Tibial artery (tissue), 4 donors: ENCODE results near the gene ZNRF3.
A peak's percentile ranks its signal among the peaks of the same experiment; 100 is the strongest.

Experiments
- DNase-seq, 2 donors: peaks; one replicate each; pipeline ENCODE4 v3.0.0-alpha.2; 2019
- H3K27ac ChIP-seq, 2 donors: fragments of 200-600 bp; sonication (generic) in 1 of 2; 1 replicate in 1 of 2; 2 replicates in 1 of 2; pipeline ENCODE4 v1.5.1; 2018 to 2019; ENCODE audit warnings: mild to moderate bottlenecking in 1 of 2
- H3K27me3 ChIP-seq, 2 donors: fragments of 200-600 bp; sonication (generic) in 1 of 2; one replicate each; pipeline versions ENCODE4 v1.5.1 to v1.6.0; 2016 to 2019
- H3K36me3 ChIP-seq, 3 donors: fragments of 200-600 bp; sonication (generic) in 2 of 3; one replicate each; pipeline ENCODE4 v1.5.1; 2016 to 2019; ENCODE audit warnings: mild to moderate bottlenecking in 2 of 3
- H3K4me1 ChIP-seq, 4 donors: fragments of 200-600 bp; sonication (generic) in 2 of 4; 1 replicate in 3 of 4; 2 replicates in 1 of 4; pipeline ENCODE4 v1.5.1; 2016 to 2019
- H3K4me3 ChIP-seq, 2 donors: fragments of 200-600 bp; sonication (generic) in 1 of 2; 1 replicate in 1 of 2; 2 replicates in 1 of 2; pipeline ENCODE4 v1.5.1; 2018 to 2019; ENCODE audit warnings: mild to moderate bottlenecking in 2 of 2
- H3K9me3 ChIP-seq, 3 donors: fragments of 200-600 bp; sonication (generic) in 1 of 3; one replicate each; pipeline ENCODE4 v1.5.1; 2016 to 2019
- intact Hi-C: fragments of 100-400 bp; cut with DNase I; formaldehyde crosslinking; loops from one replicate; pipeline ENCODE4 v1.15.0; 2023; ENCODE audit warnings: low total_unique reads
- TF ChIP-seq, protein P1 (sequence below), 2 experiments: fragments of 200-600 bp in 1 of 2; fragments of 450-650 bp in 1 of 2; IDR thresholded peaks; one replicate each; pipeline ENCODE4 v1.5.1; 2017 to 2019; ENCODE audit warnings: antibody characterized with exemption in 2 of 2, mild to moderate bottlenecking in 1 of 2, moderate library complexity in 1 of 2

Gene ZNRF3

DNA sequence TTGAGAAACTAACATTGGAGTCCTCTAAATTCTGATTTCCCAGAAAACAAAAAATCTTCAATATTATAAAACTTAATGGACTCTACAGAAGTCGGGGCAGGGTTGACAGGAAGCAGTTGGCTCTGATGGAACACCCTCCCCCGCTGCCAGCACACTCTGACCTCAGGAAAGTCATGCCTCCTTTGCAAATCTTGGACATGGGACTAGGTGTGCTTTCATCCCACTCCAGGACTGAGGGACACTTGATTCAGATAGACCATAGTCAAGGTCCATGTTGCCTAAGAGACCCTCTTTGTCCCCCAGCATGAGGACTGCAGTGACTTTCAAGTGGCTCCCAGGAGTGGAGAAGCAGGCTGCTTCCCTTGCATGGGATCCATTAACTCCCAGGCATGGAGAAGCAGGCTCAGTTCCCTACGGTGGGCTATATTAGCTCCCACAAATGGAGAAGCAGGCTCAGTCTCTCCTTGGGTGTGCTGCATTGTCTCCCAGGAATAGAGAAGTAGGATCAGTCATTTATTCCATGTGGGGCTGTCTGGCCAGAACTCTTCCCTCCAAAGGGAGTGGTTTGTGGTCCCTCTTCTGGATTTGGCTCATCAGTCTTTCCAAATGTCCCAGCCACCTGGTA lies 139.9 kb downstream of the ZNRF3 start:
- H3K4me1 ChIP-seq, result no peaks in the 10 kb centered on the region
- H3K27me3 ChIP-seq, result no peaks in the 10 kb centered on the region
- no peak overlapping the region for H3K27ac ChIP-seq
- H3K36me3 ChIP-seq, result no peaks in the 10 kb centered on the region
- intact Hi-C loops, result no loop called here
- TF ChIP-seq, protein P1, sequence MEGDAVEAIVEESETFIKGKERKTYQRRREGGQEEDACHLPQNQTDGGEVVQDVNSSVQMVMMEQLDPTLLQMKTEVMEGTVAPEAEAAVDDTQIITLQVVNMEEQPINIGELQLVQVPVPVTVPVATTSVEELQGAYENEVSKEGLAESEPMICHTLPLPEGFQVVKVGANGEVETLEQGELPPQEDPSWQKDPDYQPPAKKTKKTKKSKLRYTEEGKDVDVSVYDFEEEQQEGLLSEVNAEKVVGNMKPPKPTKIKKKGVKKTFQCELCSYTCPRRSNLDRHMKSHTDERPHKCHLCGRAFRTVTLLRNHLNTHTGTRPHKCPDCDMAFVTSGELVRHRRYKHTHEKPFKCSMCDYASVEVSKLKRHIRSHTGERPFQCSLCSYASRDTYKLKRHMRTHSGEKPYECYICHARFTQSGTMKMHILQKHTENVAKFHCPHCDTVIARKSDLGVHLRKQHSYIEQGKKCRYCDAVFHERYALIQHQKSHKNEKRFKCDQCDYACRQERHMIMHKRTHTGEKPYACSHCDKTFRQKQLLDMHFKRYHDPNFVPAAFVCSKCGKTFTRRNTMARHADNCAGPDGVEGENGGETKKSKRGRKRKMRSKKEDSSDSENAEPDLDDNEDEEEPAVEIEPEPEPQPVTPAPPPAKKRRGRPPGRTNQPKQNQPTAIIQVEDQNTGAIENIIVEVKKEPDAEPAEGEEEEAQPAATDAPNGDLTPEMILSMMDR (IDR thresholded peaks at IDR 0.05), result no peak
- DNase-seq, result no peak
- no peak overlapping the region for H3K4me3 ChIP-seq
- no peaks in the 10 kb centered on the region for H3K9me3 ChIP-seq

DNA sequence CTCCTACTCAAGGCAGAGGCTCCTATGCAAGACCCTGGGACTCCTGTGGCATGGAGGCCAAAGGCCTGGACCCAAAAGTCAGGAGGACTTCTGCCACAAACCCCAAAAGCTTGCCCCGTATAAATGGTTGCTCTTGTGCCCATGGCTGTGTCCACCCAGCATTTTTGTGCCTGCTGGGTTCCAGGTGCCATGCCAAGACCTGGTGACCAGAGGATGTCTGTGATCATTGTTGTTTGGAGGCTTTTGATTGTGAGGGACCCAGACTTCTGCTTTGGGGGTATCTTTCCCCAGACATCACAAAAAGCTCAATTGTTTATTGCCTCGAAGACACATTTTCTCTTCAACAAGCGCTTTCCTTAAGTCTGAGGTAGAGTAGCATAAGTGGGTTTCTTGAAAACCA lies 143.2 kb downstream of the ZNRF3 start:
- Histone ChIP-seq H3K4me1 (peaks cover 0 to 17% (median 13%) of the 10 kb centered on the region in 4 donors), H3K27ac (no peak overlapping the region), H3K4me3 (no peak overlapping the region), H3K27me3 (no peaks in the 10 kb centered on the region), H3K9me3 (no peaks in the 10 kb centered on the region), H3K36me3 (no peaks in the 10 kb centered on the region)
- intact Hi-C loops, result no loop called here
- TF ChIP-seq, protein P1 (IDR thresholded peaks at IDR 0.05), result no peak
- no peak for DNase-seq

DNA sequence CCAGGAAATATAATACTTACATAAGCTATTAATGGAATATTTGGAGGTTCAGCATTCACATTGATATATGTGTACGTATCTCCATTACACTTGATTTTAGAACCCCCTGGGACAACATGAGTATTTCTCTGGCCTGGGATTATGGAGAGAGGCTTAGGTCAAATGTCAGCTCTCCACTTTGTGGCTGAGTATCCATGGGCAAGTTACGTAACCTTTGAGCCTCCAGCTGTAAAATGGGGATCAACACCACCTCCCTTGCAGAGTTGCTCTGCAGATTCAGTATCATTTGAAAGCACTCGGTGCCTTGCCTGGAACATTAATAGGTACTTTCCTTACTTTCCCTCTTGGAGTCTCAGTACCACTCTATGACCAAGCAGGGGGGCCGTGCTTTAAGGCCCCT lies 145.1 kb downstream of the ZNRF3 start:
- Histone ChIP-seq H3K27ac (no peak overlapping the region), H3K4me3 (no peak overlapping the region), H3K9me3 (no peaks in the 10 kb centered on the region), H3K27me3 (no peaks in the 10 kb centered on the region), H3K36me3 (no peaks in the 10 kb centered on the region), H3K4me1 (peaks cover 0 to 36% (median 30%) of the 10 kb centered on the region in 4 donors)
- intact Hi-C loops, result no loop called here
- DNase-seq, result no peak
- TF ChIP-seq, protein P1 (IDR thresholded peaks at IDR 0.05), result no peak

DNA sequence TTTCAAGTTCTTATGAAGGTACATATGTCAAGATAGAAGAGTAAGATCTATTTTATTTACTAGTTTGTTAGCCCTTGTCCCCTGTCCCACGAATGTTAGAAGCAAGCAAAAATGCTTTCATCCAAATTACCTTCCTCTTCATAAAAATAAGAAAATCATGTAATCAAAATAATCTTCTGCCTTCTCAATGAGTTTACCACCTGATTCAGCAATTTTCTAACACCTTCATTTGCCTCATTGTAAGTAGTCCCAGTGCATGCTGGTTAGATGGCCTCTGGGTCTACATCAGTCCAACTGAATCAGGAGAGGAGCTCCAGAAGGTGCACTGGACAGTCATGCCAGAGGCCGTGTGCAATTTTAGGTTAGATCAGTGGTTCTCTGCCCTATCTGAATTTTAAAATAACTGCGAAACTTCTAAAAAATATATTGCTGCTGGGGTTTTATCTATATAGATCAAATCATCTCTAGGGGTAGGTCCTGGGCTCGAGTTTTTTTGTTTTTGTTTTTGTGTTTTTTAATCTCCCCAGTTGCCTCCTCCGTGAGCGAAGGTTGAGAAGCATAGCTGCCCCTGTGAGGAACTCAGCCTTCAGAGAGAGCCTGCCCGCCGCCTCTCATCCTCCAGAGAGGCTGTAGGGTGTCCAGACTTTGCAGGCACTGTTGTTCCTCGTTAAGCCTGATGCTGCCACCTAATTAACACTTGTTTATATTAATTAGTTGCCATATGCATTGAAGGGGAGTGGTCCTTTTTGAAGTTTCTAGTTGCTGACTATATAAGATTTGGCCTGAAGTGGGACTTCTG lies 146.0 kb downstream of the ZNRF3 start:
- TF ChIP-seq, protein P1 (IDR thresholded peaks at IDR 0.05), result no peak
- DNase-seq, result no peak
- Histone ChIP-seq H3K9me3 (no peaks in the 10 kb centered on the region), H3K4me1 (peaks cover 0 to 38% (median 30%) of the 10 kb centered on the region in 4 donors), H3K27ac (no peak overlapping the region), H3K4me3 (no peak overlapping the region), H3K36me3 (no peaks in the 10 kb centered on the region), H3K27me3 (no peaks in the 10 kb centered on the region)
- intact Hi-C loops, result no loop called here

DNA sequence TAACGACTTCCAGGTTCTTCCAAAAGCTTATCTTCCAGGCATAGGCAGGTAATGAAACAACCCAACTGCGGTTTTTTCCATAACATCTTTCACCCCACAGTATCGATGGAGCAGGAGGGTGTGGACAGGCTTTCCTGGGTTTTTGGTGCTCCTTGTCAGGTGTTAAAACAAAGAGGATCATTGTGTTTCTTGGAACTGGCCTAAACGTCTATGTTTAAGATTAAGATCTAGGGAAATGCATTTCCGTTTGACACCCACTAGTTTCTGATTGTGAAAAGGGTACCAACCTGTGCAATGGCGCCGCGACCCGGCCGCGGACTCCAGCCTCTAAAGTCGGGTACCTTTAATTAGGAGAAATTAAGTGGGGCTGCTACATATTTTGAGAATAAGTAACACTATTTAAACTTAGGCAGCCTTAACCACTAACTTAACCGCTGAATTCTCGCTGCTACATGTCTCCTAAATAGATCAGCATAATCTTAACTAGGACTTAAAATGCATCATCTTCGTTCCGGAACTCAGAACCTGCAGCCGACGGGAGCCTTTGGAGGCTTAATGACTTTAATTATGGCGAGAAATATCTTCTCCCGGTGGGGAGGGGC lies 146.7 kb downstream of the ZNRF3 start:
- peak overlapping the region; percentile 22 to 37 for H3K4me3 ChIP-seq
- no peaks in the 10 kb centered on the region for H3K27me3 ChIP-seq
- no peaks in the 10 kb centered on the region for H3K36me3 ChIP-seq
- TF ChIP-seq, protein P1 (IDR thresholded peaks at IDR 0.05), result no peak
- H3K27ac ChIP-seq, result peak overlapping the region; percentile 84 to 85
- no peaks in the 10 kb centered on the region for H3K9me3 ChIP-seq
- peaks cover 0 to 38% (median 30%) of the 10 kb centered on the region in 4 donors for H3K4me1 ChIP-seq
- intact Hi-C loops, result no loop called here
- no peak for DNase-seq
